GM18526 (cell line): Measurements from ENCODE around the gene GPR137.

Experiments
- POLR2A ChIP-seq: IDR thresholded peaks from 3 replicates; pipeline ENCODE4 v1.6.1; 2011; ENCODE audit not compliant: insufficient read length; ENCODE audit errors: extremely low read depth

GPR137 gene

DNA sequence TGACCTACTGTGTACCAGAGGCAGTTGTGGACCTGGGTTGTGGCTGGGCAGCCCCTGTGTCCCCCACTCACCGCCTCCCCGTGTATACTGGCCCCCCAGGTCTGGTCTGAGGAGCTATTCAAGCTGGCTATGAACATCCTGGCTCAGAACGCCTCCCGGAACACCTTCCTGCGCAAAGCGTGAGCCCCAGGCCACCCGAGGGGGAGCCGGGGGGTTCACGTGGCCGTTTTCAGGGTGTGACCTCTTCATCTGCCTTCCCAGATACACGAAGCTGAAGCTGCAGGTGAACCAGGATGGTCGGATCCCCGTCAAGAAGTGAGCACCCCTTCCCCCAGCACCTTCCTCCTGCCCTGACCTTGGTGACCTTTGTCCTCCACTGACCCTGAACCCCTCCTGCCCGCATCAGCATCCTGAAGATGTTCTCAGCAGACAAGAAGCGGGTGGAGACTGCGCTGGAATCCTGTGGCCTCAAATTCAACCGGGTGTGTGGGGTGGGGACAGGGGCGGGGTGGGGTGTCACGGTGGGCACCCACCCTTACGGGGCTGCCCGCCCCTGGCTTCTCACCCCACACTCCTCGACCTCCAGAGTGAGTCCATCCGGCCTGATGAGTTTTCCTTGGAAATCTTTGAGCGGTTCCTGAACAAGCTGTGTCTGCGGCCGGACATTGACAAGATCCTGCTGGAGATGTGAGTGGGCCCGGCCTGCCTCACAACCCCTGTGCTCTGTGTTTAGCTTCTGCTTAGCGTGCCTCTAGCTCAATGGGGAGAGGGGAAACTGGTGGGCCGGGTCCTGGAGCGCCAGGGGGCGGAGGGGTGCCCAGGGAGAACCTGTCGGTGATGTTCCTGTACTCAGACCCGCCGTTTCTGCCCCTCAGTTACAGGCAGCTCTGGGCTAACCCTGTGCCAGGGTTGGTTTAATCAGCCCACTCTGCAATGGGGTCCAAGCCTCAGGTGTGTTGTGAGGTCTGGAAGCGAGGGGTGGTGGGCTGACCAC lies 30.2 kb upstream of the GPR137 start:
- TF ChIP-seq POLR2A, result no peak

DNA sequence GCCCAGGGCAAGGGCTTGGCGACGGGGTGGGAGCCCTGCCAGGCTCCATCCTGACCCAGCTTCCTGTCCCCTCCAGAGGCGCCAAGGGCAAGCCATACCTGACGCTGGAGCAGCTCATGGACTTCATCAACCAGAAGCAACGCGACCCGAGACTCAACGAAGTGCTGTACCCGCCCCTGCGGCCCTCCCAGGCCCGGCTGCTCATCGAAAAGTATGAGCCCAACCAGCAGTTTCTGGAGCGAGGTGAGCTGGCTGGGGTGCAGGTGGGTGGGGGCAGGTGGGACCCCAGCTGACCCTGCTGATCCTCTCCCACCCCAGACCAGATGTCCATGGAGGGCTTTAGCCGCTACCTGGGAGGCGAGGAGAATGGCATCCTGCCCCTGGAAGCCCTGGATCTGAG lies 29.3 kb upstream of the GPR137 start:
- no peak for TF ChIP-seq POLR2A

DNA sequence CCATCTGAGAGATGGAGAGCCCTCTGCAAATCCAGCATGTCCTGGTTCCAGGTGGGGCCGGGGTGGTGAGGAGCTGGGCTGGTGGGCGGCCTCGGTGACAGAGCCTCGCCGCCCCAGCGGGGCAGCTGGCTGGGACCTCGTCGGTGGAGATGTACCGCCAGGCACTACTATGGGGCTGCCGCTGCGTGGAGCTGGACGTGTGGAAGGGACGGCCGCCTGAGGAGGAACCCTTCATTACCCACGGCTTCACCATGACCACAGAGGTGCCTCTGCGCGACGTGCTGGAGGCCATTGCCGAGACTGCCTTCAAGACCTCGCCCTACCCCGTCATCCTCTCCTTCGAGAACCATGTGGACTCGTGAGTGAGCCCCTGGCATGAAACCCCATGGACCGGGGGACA lies 27.3 kb upstream of the GPR137 start:
- TF ChIP-seq POLR2A, result no peak

DNA sequence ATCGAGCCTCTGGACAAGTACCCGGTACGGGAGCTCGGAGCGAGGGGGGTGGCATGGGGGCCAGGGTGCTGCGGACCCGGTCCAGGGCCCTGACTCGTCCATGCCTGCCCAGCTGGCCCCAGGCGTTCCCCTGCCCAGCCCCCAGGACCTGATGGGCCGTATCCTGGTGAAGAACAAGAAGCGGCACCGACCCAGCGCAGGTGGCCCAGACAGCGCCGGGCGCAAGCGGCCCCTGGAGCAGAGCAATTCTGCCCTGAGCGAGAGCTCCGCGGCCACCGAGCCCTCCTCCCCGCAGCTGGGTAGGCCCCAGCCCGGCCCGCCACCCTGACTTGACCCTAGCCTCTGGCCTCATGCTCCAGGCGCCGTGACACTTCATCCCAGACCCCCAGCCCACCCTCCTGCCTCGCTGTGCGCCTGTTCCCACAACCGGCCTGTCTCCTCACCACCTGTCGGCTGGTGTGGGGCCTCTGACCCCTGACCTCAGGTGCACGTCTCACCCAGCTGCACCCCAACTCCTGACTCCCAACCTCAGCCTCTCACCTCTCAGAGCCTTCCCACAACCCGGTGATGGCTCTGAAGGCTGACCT lies 26.6 kb upstream of the GPR137 start:
- no peak for TF ChIP-seq POLR2A

DNA sequence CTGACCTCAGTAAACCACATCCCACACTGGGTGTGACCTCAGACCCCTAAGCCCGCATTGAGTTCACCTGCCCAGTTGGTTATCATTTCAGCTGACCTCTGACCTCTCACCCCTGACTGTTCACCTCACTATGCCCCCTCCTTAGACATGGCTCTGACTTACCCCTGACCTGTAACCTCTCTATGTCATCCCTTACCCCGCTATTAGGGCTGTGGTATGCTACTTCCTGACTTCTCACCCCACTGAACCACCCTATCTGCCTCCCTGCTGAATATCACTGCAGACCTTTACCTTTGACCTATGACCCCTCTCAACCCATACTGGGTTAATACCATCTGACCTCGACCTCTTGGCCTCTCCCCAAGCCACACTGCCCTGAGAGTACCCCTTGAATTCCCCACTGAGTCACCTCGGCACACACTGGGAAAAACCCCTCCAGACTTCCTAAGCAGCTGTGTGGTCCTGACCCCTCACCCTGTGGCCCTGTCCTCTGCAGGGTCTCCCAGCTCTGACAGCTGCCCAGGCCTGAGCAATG lies 26.0 kb upstream of the GPR137 start:
- TF ChIP-seq POLR2A, result no peak

DNA sequence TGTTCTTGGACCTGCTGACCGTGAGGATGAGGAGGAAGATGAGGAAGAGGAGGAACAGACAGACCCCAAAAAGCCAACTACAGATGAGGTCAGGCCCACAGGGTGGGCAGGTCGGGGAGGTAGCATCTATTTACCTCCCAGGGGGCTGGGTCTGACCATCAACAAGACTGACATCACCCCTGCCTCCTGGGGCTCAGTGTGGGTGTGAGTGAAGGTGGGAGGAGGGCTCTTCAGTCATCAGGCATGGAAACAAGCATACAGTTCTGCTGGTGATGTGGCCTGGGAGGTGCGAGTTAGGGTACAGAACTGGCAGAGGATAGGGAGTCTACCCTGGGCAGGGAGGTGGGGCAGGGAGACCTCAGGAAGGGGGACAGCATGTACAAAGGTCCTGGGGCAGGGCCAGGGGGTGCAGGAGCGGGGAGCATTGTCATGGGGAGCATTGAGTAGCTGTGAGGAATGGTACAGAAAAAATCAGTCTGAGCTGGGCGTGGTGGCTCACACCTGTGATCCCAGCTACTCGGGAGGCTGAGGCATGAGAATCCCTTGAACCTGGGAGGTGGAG lies 25.4 kb upstream of the GPR137 start:
- no peak for TF ChIP-seq POLR2A

DNA sequence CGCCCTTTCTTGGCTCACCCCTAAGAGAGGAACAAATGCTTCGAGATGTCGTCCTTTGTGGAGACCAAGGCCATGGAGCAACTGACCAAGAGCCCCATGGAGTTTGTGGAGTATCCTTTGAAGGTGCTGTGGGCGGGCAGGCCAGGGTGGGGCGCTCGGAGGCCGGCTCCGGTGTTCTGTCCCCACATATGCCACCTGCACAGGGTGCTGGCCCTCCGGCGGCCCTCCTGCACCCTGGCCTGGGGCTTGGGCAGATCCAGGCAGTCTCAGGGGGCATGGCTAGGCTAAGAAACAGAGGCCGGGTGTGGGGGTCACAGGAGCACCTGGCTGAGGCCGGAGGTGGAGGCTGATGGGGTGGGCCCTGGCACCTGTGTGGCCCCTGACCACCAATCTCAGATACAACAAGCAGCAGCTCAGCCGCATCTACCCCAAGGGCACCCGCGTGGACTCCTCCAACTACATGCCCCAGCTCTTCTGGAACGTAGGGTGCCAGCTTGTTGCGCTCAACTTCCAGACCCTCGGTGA lies 24.0 kb upstream of the GPR137 start:
- no peak for TF ChIP-seq POLR2A

DNA sequence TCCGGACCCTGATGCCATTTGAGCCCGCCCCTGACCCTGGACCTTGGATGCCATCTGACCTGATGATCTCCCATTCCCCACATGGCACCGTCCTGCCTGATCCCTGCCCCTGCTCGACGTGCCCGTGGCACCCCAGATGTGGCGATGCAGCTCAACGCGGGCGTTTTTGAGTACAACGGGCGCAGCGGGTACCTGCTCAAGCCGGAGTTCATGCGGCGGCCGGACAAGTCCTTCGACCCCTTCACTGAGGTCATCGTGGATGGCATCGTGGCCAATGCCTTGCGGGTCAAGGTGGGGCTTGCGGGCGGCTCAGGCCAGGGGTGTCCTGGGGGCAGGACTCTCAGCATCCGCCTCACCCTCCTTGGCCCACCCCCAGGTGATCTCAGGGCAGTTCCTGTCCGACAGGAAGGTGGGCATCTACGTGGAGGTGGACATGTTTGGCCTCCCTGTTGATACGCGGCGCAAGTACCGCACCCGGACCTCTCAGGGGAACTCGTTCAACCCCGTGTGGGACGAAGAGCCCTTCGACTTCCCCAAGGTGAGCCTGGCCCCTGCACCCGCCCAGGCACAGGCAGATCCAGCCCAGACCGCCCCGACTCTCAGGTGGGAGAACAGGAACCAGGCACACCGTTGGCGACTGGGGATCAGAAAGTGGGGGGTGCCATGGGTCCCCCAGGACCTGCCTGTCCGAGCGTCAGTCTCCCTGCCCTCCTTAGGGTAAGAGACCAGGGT lies 23.2 kb upstream of the GPR137 start:
- no peak for TF ChIP-seq POLR2A

DNA sequence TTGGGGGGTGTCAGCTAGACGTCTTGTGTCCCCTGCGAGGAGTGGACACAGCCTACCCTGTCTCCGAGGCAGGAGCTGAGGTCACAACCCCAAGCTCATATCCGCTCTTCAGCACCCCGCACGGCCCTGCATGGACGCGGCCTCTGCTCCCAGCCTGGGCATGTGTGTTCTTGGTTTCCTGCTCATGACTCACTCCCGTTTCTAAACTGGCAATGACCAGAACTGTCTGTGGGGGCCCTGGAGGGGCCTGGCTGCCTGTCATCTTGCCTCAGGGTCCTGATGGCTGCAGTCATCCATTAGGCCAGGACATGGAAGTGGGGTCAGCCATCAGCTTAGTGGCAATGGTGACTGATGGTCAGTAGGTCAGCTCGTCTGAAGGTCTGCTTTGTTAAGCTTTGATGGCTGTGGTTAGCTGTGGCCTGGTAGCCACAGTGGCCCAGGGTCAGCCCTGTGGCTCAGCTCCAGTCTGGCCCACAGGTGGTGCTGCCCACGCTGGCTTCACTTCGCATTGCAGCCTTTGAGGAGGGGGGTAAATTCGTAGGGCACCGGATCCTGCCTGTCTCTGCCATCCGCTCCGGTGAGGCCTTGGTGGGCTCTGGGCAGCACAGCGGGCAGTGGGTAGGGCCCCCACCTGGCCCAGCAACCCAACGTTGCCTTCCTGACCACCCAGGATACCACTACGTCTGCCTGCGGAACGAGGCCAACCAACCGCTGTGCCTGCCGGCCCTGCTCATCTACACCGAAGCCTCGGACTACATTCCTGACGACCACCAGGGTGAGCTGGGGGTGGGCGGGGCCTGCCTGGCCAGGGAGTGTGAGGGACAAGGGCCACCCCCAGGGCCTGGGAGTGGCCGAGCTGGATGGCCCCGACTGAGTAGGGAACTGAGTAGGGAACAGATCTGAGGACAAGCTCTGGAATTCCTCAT lies 22.4 kb upstream of the GPR137 start:
- no peak for TF ChIP-seq POLR2A

DNA sequence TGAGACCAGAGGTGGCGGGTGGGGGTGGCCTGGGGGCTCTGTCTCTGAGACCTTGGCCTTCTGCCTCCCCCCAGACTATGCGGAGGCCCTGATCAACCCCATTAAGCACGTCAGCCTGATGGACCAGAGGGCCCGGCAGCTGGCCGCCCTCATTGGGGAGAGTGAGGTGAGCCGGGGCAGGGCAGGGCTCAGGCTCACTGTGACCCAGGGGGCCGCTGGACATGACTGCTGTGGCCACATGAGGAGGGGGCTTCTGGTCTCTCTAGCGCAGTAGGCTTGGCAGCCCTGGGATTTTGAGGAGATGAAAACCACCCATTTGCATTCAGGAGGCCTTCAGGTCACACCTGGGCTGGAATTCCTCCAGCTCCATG lies 21.7 kb upstream of the GPR137 start:
- no peak for TF ChIP-seq POLR2A

DNA sequence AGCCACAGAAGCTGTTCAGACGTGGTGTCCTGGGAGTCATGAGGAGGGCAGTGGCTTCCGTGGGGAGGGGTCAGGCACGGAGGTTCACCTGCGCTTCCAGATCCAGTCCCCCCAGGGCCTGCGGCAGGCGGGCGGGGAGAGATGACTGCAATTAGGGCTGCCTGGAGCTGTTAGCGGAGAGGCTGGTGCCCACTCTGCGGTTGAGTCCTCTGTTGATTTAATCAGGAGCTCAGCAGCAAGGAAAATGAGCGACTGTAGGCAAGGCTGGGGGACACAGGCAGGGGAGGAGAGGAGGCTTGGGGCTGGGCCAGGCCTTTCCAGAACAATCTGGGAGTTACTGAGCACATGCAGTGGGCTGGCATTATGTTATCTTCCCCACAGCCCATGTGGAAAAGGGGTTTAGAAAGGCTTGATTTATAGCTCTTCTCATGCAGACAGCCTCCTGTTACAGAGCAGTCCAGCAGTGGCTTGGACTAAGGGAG lies 21.2 kb upstream of the GPR137 start:
- no peak for TF ChIP-seq POLR2A

DNA sequence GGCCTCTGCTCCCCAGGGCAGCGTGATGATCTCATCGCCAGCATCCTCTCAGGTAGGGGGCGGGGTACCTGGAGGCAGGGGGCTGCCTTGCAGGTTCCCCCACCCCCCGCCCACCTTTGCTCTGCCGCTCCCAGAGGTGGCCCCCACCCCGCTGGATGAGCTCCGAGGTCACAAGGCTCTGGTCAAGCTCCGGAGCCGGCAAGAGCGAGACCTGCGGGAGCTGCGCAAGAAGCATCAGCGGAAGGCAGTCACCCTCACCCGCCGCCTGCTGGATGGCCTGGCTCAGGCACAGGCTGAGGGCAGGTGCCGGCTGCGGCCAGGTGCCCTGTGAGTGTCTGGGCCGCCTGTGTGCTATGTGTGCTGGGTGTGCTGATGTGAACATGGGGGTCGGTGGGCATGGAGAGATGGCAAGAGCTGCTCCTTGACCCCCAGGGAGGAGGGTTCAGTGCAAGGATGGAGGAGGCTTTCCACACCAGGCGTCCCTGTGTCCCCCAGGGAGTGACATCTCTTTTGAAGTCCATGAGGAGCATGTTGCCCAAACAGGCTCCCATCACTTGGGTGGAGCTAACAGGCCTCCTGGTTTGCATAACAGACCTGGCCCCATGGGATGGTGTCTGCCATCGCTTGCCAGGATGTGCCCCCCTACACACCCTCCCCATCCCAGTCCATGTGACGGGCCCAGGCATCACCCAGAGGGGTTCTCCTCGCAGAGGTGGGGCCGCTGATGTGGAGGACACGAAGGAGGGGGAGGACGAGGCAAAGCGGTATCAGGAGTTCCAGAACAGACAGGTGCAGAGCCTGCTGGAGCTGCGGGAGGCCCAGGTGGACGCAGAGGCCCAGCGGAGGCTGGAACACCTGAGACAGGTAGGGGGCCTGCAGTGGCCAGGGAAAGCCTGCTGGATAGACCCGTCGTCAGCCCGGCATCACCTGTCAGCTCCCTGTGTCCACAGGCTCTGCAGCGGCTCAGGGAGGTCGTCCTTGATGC lies 20.2 kb upstream of the GPR137 start:
- no peak for TF ChIP-seq POLR2A

DNA sequence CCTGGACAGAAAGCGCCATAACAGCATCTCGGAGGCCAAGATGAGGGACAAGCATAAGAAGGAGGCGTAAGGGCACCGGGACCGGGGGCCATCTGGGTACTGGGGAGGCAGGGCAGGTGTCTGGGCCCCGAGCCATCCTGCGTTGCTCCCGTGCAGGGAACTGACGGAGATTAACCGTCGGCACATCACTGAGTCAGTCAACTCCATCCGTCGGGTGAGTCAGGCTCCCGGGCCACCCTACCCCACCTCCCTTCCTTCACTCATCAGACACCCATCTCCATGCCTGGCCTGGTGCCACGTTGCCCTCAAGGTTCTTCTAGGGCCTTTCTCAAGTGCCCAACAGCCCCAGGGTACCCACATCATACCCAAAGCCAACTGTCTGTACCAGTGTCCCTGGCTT lies 19.3 kb upstream of the GPR137 start:
- no peak for TF ChIP-seq POLR2A
